GM12874 (cell line): ENCODE data around the gene LDLRAD4.

ENCODE experiments used
- CTCF ChIP-seq: IDR thresholded peaks from 2 replicates; pipeline ENCODE4 v1.5.1; 2011; ENCODE audit warnings: low read depth, mild to moderate bottlenecking, control low read depth, low read length, moderate library complexity; ENCODE audit not compliant: insufficient read depth

The LDLRAD4 gene

GRCh38 chr18:13502585-13502984, 284.0 kb downstream of the LDLRAD4 start:
- TF ChIP-seq CTCF: no peak

GRCh38 chr18:13503836-13504235, 285.3 kb downstream of the LDLRAD4 start:
- TF ChIP-seq CTCF: no peak

- TF ChIP-seq CTCF: no peak
Measured at GRCh38 chr18:13505780-13506345, 287.3 kb downstream of the LDLRAD4 start.

DNA sequence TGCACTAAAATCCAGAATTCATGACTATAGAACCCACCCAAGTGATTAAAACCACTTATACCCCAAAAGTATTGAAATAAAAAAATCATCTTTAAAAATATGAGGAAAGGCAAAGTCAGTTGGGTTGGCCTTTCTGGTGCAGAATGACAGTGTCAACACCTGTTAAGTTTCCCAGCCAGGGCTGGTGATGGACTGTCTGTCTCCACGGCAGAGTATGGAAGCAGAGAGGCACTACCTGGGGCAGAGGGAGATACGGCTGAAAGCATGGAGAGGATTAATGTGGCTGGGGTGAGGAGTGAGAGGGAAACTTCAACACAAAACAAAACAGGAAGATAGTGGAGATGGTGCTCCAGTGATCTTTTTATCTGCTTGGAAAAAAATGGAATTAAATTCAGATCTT, 292.0 kb downstream of the LDLRAD4 start:
- no peak for TF ChIP-seq CTCF

- no peak for TF ChIP-seq CTCF
Measured at GRCh38 chr18:13511961-13512577, 293.5 kb downstream of the LDLRAD4 start.

DNA sequence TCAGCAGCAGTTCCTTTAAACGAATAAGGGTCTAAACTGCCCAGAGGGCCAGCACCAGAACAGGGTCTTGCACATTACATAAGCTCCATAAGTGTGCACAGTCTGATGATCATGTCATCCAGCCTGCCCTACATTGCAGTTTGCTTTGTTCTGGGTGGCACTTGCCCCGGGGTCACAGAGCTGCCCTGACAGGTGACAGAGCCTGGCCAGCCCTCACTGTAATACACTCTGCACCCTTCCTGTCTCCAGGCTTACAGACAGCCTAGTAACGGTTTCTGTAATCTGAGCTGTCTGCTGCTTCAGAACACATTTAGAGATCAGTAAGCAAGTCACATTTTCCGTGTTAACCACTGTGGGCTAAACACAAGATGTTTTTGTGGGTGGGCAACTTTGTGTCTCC, 294.5 kb downstream of the LDLRAD4 start:
- no peak for TF ChIP-seq CTCF

GRCh38 chr18:13513481-13513880, 294.9 kb downstream of the LDLRAD4 start:
- TF ChIP-seq CTCF: no peak
